Upper lobe of right lung (tissue), 1 donor: Measurements from ENCODE around the gene LBX2. TPM values are rescaled to one million over a fixed set of nuclear protein-coding genes. Genes with fewer than 3 reads are reported as not detected.

Experiments used
- ATAC-seq: fragments of 200-7000 bp; cut with Tn5 transposase; one replicate; pipeline ENCODE4 v1.9.1; 2020; ENCODE audit warnings: mild to moderate bottlenecking, moderate library complexity
- DNase-seq: peaks from one replicate; pipeline ENCODE4 v3.0.0-alpha.2; 2020
- H3K27ac ChIP-seq: fragments of 200-600 bp; one replicate; pipeline ENCODE4 v1.8.0; 2022
- H3K27me3 ChIP-seq: fragments of 200-600 bp; one replicate; pipeline ENCODE4 v1.8.0; 2022; ENCODE audit warnings: mild to moderate bottlenecking
- H3K36me3 ChIP-seq: fragments of 200-600 bp; one replicate; pipeline ENCODE4 v1.8.0; 2022
- H3K4me1 ChIP-seq: fragments of 200-600 bp; one replicate; pipeline ENCODE4 v1.8.0; 2022
- H3K4me3 ChIP-seq: fragments of 200-600 bp; one replicate; pipeline ENCODE4 v1.8.0; 2022; ENCODE audit warnings: mild to moderate bottlenecking
- H3K9me3 ChIP-seq: fragments of 200-600 bp; one replicate; pipeline ENCODE4 v1.8.0; 2022
- CTCF ChIP-seq: fragments of 200-600 bp; IDR thresholded peaks from one replicate; pipeline ENCODE4 v1.8.0; 2022; ENCODE audit warnings: antibody characterized with exemption
- intact Hi-C: fragments of 100-400 bp; cut with DNase I; formaldehyde crosslinking; loops from one replicate; pipeline ENCODE4 v1.11.0; 2022
- total RNA-seq: library from RNA; stranded (reverse); fragmentation: NEBNext Ultra II Directional; extraction: Animal tissue kit (Norgen Biotek cat#: 25700); gene quantifications from one replicate; pipeline ENCODE4 v1.2.1, GENCODE V29; 2021
- donor health status: DM: no; HTN: yes; CAD: no; lungs with severe emphysema.

The LBX2 gene
- total RNA-seq, 1 donor from 2014 or later: 1.8 TPM

- peaks cover 22% of the 10 kb centered on the region for H3K36me3 ChIP-seq
- no peak for TF ChIP-seq CTCF
- H3K4me1 ChIP-seq: peaks cover 35% of the 10 kb centered on the region
- peak overlapping the region; percentile 80 for H3K27ac ChIP-seq
- H3K4me3 ChIP-seq: peak overlapping the region; percentile 90
- intact Hi-C loops: no loop called here
- no peaks in the 10 kb centered on the region for H3K27me3 ChIP-seq
- DNase-seq (no peak), ATAC-seq (no peak)
- H3K9me3 ChIP-seq: no peaks in the 10 kb centered on the region
Measured at GRCh38 chr2:74458938-74459363, 40.5 kb downstream of the LBX2 start.

- intact Hi-C loops: no loop called here
- peak; percentile 99 for DNase-seq
- H3K4me1 ChIP-seq: peaks cover 33% of the 10 kb centered on the region
- peaks cover 22% of the 10 kb centered on the region for H3K36me3 ChIP-seq
- TF ChIP-seq CTCF: no peak
- no peaks in the 10 kb centered on the region for H3K27me3 ChIP-seq
- no peaks in the 10 kb centered on the region for H3K9me3 ChIP-seq
- ATAC-seq: peak; percentile 94
- peak within 1 kb of the TSS; percentile 97 for H3K27ac ChIP-seq
- H3K4me3 ChIP-seq: peak within 1 kb of the TSS; percentile 90
Measured at GRCh38 chr2:74458132-74458937, 41.1 kb downstream of the LBX2 start, which contains the start of gene WBP1. WBP1 (plus strand) TSS chr2:74458438; CDS start chr2:74458603, 165 bp downstream.

DNA sequence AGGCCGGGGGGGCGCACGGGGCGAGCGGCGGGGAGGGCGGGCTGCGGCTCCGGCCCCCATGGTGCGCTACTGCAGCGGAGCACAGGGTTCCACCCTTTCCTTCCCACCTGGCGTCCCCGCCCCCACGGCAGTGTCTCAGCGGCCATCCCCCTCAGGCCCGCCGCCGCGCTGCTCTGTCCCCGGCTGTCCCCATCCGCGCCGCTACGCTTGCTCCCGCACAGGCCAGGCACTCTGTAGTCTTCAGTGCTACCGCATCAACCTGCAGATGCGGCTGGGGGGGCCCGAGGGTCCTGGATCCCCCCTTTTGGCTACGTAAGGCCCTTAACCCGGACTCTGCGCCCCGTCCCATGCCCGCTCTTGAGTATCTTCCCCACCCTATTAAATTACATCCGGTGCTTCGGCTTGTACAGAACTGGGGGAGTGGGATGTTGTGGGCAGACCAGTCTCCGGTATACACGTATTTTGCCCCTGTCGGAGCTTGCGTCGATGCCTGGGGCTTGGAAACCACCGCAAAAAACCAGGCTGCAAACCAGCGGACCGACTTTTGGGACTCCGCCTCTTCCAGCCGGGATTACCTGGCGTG, 41.8 kb downstream of the LBX2 start:
- Histone ChIP-seq H3K27ac (peak overlapping the region; percentile 97), H3K9me3 (no peaks in the 10 kb centered on the region), H3K4me3 (peak overlapping the region; percentile 90), H3K36me3 (peaks cover 17% of the 10 kb centered on the region), H3K4me1 (peaks cover 33% of the 10 kb centered on the region), H3K27me3 (no peaks in the 10 kb centered on the region)
- ATAC-seq: peak; percentile 43
- TF ChIP-seq CTCF: no peak
- intact Hi-C loops: no loop called here
- peak; percentile 87 for DNase-seq

DNA sequence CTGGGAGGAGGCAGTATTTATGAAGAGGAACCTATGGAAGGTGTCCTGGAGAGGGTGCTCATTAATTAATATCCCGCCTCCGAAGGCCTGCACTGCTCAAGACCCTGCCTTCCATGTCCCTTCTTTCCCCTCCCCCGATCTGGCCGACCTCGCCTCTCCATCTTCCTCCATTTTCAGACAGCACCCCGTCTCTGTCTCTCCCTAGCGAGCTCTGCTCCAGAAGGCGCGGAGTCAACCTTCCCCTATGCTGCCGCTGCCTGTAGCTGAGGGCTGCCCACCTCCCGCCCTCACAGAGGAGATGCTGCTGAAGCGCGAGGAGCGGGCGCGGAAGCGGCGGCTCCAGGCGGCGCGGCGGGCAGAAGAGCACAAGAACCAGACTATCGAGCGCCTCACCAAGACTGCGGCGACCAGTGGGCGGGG, 42.3 kb downstream of the LBX2 start:
- no peak for TF ChIP-seq CTCF
- peaks cover 12% of the 10 kb centered on the region for H3K36me3 ChIP-seq
- H3K27me3 ChIP-seq: no peaks in the 10 kb centered on the region
- peak overlapping the region; percentile 97 for H3K27ac ChIP-seq
- intact Hi-C loops: no loop called here
- H3K9me3 ChIP-seq: no peaks in the 10 kb centered on the region
- DNase-seq: no peak
- ATAC-seq: no peak
- peak overlapping the region; percentile 90 for H3K4me3 ChIP-seq
- H3K4me1 ChIP-seq: peaks cover 33% of the 10 kb centered on the region

GRCh38 chr2:74454654-74455511, 44.5 kb downstream of the LBX2 start, which contains the start of gene INO80B:
INO80B (plus strand) TSS chr2:74455087; CDS start chr2:74455117, 30 bp downstream.
- no peaks in the 10 kb centered on the region for H3K36me3 ChIP-seq
- DNase-seq (peak; percentile 96), ATAC-seq (peak; percentile 81)
- H3K9me3 ChIP-seq: no peaks in the 10 kb centered on the region
- no peak for TF ChIP-seq CTCF
- peak within 1 kb of the TSS; percentile 75 for H3K27ac ChIP-seq
- peak within 1 kb of the TSS; percentile 71 for H3K4me3 ChIP-seq
- intact Hi-C loops: no loop called here
- H3K27me3 ChIP-seq: no peaks in the 10 kb centered on the region
- H3K4me1 ChIP-seq: peaks cover 33% of the 10 kb centered on the region
